Chondrocyte (in vitro differentiated cells): ENCODE measurements around the gene INCA1. TPM values are rescaled to one million over a fixed set of nuclear protein-coding genes. Genes with fewer than 3 reads are reported as not detected.

ENCODE experiments used
- DNase-seq: peaks from one replicate; pipeline ENCODE4 v3.0.0; 2021; ENCODE audit warnings: mixed read lengths, low spot score
- H3K27ac Mint-ChIP-seq: one replicate; pipeline ENCODE4 v1.8.0; 2021; ENCODE audit warnings: mild to moderate bottlenecking, moderate library complexity, mixed read lengths; ENCODE audit not compliant: unreplicated experiment
- H3K27me3 Mint-ChIP-seq: 2 replicates; pipeline ENCODE4 v1.8.0; 2021; ENCODE audit warnings: low read depth, mixed read lengths
- H3K36me3 Mint-ChIP-seq: 2 replicates; pipeline ENCODE4 v1.8.0; 2021; ENCODE audit warnings: low read depth, mixed read lengths
- H3K4me1 Mint-ChIP-seq: 2 replicates; pipeline ENCODE4 v1.8.0; 2021; ENCODE audit warnings: low read depth, mild to moderate bottlenecking, mixed read lengths
- H3K4me3 Mint-ChIP-seq: one replicate; pipeline ENCODE4 v1.8.0; 2021; ENCODE audit warnings: mild to moderate bottlenecking, moderate library complexity, mixed read lengths; ENCODE audit not compliant: unreplicated experiment
- H3K9me3 Mint-ChIP-seq: 2 replicates; pipeline ENCODE4 v1.8.0; 2021; ENCODE audit warnings: low read depth, mixed read lengths
- CTCF ChIP-seq: fragments of 200-600 bp; sonication (generic); IDR thresholded peaks from 2 replicates; pipeline ENCODE4 v1.5.0; 2021; ENCODE audit warnings: antibody characterized with exemption, mild to moderate bottlenecking, moderate library complexity
- total RNA-seq: library from RNA; stranded (reverse); gene quantifications from 3 replicates; pipeline ENCODE4 v1.2.1, GENCODE V29; 2021

Gene INCA1
- total RNA-seq, 1 donor from 2014 or later = 1.5 TPM

DNA sequence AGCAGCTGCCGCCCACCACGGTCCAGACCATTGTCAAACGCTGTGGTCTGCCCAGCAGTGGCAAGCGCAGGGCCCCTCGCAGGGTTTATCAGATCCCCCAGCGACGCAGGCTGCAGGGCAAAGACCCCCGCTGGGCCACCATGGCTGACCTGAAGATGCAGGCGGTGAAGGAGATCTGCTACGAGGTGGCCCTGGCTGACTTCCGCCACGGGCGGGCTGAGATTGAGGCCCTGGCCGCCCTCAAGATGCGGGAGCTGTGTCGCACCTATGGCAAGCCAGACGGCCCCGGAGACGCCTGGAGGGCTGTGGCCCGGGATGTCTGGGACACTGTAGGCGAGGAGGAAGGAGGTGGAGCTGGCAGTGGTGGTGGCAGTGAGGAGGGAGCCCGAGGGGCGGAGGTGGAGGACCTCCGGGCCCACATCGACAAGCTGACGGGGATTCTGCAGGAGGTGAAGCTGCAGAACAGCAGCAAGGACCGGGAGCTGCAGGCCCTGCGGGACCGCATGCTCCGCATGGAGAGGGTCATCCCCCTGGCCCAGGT is 24.9 kb upstream of the INCA1 start:
- TF ChIP-seq CTCF = no peak
- Mint-ChIP-seq H3K9me3 (no peaks in the 10 kb centered on the region), H3K4me3 (no peak overlapping the region), H3K27me3 (no peaks in the 10 kb centered on the region), H3K36me3 (peaks cover 39% of the 10 kb centered on the region), H3K4me1 (no peaks in the 10 kb centered on the region), H3K27ac (no peak overlapping the region)
- DNase-seq = no peak

- no peak for DNase-seq
- H3K27me3 Mint-ChIP-seq = no peaks in the 10 kb centered on the region
- peaks cover 44% of the 10 kb centered on the region for H3K36me3 Mint-ChIP-seq
- H3K4me1 Mint-ChIP-seq = no peaks in the 10 kb centered on the region
- H3K9me3 Mint-ChIP-seq = no peaks in the 10 kb centered on the region
- H3K4me3 Mint-ChIP-seq = no peak overlapping the region
- no peak overlapping the region for H3K27ac Mint-ChIP-seq
- TF ChIP-seq CTCF = no peak
Measured at GRCh38 chr17:5020502-5021023, 23.2 kb upstream of the INCA1 start.

GRCh38 chr17:5019475-5019956 is 22.2 kb upstream of the INCA1 start:
- Mint-ChIP-seq H3K4me3 (no peak overlapping the region), H3K36me3 (peaks cover 47% of the 10 kb centered on the region), H3K4me1 (no peaks in the 10 kb centered on the region), H3K27ac (no peak overlapping the region), H3K27me3 (no peaks in the 10 kb centered on the region), H3K9me3 (no peaks in the 10 kb centered on the region)
- DNase-seq = no peak
- peak; percentile 17 for TF ChIP-seq CTCF

DNA sequence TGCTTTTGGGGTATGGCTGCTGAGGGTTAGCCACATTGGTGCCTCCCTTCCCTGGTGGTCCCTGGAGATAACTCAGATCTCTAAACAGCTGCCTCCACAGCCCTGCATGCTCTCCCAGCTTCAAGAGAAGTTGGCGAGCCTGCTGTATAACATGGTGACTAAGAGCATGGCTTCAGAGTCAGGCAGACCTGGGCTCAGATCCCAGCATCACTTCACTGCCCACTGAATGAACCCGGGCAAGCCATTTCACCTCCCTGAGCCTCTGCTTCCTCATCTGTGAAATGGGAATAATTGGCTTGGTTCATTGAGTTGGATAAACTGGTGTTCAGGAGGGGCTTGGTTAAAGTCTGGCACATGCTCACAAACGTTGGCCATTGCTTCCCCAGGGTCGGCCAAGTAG is 17.0 kb upstream of the INCA1 start:
- no peak overlapping the region for H3K27ac Mint-ChIP-seq
- H3K36me3 Mint-ChIP-seq = peaks cover 36% of the 10 kb centered on the region
- H3K27me3 Mint-ChIP-seq = no peaks in the 10 kb centered on the region
- no peak overlapping the region for H3K4me3 Mint-ChIP-seq
- H3K9me3 Mint-ChIP-seq = no peaks in the 10 kb centered on the region
- no peak for DNase-seq
- H3K4me1 Mint-ChIP-seq = no peaks in the 10 kb centered on the region
- TF ChIP-seq CTCF = no peak

DNA sequence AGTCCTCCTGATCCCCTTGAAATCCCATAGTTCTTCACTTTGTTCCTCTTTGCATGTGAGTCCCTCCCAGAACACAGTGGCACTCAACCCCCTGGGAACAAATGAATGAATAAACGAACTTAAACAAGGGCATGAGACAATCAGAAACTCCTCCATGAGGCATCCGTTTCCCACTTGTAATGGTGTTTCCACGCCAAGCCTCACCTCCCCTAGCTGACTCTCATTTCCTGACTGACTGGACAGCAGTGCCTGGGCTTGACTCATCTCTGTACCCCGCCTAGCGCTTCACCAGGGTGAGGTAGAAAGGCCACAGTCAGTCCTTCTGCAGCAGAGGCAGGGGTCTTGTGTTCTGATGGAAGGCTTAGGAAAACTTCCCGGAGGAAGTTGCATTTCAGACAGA is 14.6 kb upstream of the INCA1 start:
- DNase-seq = no peak
- TF ChIP-seq CTCF = no peak
- Mint-ChIP-seq H3K4me1 (no peaks in the 10 kb centered on the region), H3K9me3 (no peaks in the 10 kb centered on the region), H3K4me3 (no peak overlapping the region), H3K27ac (no peak overlapping the region), H3K36me3 (peaks cover 49% of the 10 kb centered on the region), H3K27me3 (no peaks in the 10 kb centered on the region)
